Esophagus squamous epithelium (tissue), 5 donors: ENCODE data around the gene TSPAN4. TPM values are rescaled to one million over a fixed set of nuclear protein-coding genes. Genes with fewer than 3 reads are reported as not detected.
A peak's percentile ranks its signal among the peaks of the same experiment; 100 is the strongest.

Source experiments
- DNase-seq: peaks from one replicate; lab custom pipeline; 2025; lab: John Stamatoyannopoulos, UW
- H3K27ac ChIP-seq, 4 donors: fragments of 200-600 bp; sonication (generic); one replicate each; pipeline ENCODE4 v1.5.1; 2016 to 2019; ENCODE audit warnings: mild to moderate bottlenecking in 1 of 4
- H3K27me3 ChIP-seq, 4 donors: fragments of 200-600 bp; sonication (generic); 1 replicate in 3 of 4; 2 replicates in 1 of 4; pipeline versions ENCODE4 v1.5.1 to v1.6.0; 2017 to 2021; ENCODE audit warnings: antibody characterized with exemption in 1 of 4
- H3K36me3 ChIP-seq, 3 donors: fragments of 200-600 bp; sonication (generic); one replicate each; pipeline ENCODE4 v1.5.1; 2016 to 2019
- H3K4me1 ChIP-seq, 3 donors: fragments of 200-600 bp; sonication (generic); one replicate each; pipeline ENCODE4 v1.5.1; 2017 to 2019
- H3K4me3 ChIP-seq, 4 donors: fragments of 200-600 bp; sonication (generic); 1 replicate in 3 of 4; 2 replicates in 1 of 4; pipeline ENCODE4 v1.5.1; 2016 to 2019; ENCODE audit warnings: mild to moderate bottlenecking in 2 of 4, moderate library complexity in 1 of 4
- H3K9me3 ChIP-seq, 3 donors: fragments of 200-600 bp; sonication (generic); one replicate each; pipeline ENCODE4 v1.5.1; 2016 to 2019
- POLR2A ChIP-seq, 4 donors: fragments of 450-650 bp; IDR thresholded peaks; one replicate each; pipeline ENCODE4 v1.6.1; 2017; ENCODE audit warnings: antibody characterized with exemption in 4 of 4, mild to moderate bottlenecking in 4 of 4, moderate library complexity in 3 of 4
- WGBS, 2 donors: methylation state at CpG; one replicate each; pipeline ENCODE4 v1.1.5; 2018; 5-methylcytosine and 5-hydroxymethylcytosine counted together
- intact Hi-C: fragments of 100-400 bp; cut with DNase I; formaldehyde crosslinking; loops from one replicate; pipeline ENCODE4 v1.15.0; 2022
- total RNA-seq, 4 donors: library from RNA; depleted of rRNA; stranded (reverse); fragments of >200 nt; gene quantifications; one replicate each; pipeline ENCODE4 v1.1.0, GENCODE V29; 2016
- TF ChIP-seq, protein P1 (sequence below), 6 experiments: fragments of 450-650 bp in 4 of 6; fragments of 200-600 bp in 2 of 6; sonication (generic) in 2 of 6; IDR thresholded peaks; one replicate each; pipeline ENCODE4 v1.5.1; 2016 to 2019; ENCODE audit warnings: antibody characterized with exemption in 6 of 6, mild to moderate bottlenecking in 4 of 6, moderate library complexity in 4 of 6
- donor health status: DM: yes; HTN: yes; CAD: no.

Gene TSPAN4
- total RNA-seq, 4 donors from 2014 or later: 6.8 to 59.7 (median 19.0) TPM

DNA sequence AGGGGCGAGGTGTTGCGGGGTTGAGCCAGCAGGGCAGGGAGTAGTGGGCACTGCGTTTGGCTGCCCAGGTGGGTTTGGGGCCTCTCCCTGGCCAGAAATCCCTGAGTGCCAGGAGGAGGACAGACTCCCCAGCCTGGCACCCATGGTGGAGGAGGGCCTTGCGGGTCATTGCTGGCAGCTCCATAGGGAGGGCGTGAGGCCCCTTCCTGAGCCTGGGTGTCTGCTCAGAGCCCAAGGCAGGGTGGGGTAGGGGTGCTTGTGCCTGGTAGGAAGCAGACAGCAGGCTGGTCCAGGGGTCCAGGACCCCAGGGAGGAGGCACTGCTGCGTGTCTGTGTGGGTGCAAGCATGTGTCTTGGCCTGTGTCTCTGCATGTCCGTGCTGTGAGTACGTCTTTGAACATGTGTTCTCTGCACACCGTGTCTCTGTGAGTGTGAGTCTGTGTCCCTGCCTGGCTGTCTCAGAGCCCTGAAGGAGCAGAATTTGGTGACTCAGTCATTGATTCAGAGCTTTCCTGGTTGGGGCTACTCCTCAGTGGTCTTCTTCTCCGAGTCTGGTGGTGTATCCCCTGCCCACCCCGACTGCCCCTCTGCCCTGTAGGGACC lies 3.9 kb downstream of the TSPAN4 start:
- peaks cover 45 to 91% (median 60%) of the 10 kb centered on the region in 3 donors for H3K4me1 ChIP-seq
- 12 to 33% methylated on average over 4 to 6 of the region's 11 CpGs for WGBS, 2 donors

DNA sequence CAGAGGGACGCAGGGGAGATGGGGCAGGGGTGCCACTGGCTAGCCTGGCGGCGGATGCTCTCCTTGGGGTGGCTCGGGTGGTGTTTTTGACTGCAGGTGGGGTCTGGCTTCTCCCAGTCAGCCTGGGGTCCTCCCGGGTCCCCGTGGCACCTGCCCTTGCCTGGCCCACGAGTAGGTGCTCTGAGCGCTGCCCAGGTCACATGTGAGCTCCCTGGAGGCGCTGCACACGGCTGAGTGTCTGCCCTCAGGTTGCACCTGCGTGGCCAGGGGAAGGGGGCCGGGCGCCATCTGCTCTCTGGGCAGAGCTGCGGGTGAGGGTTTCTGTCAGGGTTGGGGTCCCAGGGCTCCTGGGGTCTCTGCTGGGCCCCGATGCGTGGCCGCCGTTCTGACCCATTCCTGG lies 5.2 kb downstream of the TSPAN4 start:
- no peak overlapping the region for H3K4me3 ChIP-seq
- no peak overlapping the region for H3K27ac ChIP-seq
- no peak for TF ChIP-seq POLR2A (IDR thresholded peaks at IDR 0.05)
- TF ChIP-seq, protein P1, sequence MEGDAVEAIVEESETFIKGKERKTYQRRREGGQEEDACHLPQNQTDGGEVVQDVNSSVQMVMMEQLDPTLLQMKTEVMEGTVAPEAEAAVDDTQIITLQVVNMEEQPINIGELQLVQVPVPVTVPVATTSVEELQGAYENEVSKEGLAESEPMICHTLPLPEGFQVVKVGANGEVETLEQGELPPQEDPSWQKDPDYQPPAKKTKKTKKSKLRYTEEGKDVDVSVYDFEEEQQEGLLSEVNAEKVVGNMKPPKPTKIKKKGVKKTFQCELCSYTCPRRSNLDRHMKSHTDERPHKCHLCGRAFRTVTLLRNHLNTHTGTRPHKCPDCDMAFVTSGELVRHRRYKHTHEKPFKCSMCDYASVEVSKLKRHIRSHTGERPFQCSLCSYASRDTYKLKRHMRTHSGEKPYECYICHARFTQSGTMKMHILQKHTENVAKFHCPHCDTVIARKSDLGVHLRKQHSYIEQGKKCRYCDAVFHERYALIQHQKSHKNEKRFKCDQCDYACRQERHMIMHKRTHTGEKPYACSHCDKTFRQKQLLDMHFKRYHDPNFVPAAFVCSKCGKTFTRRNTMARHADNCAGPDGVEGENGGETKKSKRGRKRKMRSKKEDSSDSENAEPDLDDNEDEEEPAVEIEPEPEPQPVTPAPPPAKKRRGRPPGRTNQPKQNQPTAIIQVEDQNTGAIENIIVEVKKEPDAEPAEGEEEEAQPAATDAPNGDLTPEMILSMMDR (IDR thresholded peaks at IDR 0.05): no peak
- H3K9me3 ChIP-seq: no peaks in the 10 kb centered on the region
- intact Hi-C loops: loop anchor here (5.0 kb wide), 1 partner anchor 204 kb away; no protein-coding TSS in a partner anchor
- WGBS, 2 donors: 93% methylated on average over 3 of the region's 18 CpGs
- DNase-seq: no peak
- peaks cover 0 to 41% (median 3%) of the 10 kb centered on the region in 4 donors for H3K27me3 ChIP-seq
- no peaks in the 10 kb centered on the region for H3K36me3 ChIP-seq
- peaks cover 43 to 87% (median 58%) of the 10 kb centered on the region in 3 donors for H3K4me1 ChIP-seq

More for the DNA sequence above, 3.9 kb downstream of the TSPAN4 start:
- intact Hi-C loops: loop anchor here (5.0 kb wide), 1 partner anchor 206 kb away; no protein-coding TSS in a partner anchor
- peaks cover 0 to 41% (median 3%) of the 10 kb centered on the region in 4 donors for H3K27me3 ChIP-seq
- TF ChIP-seq, protein P1 (IDR thresholded peaks at IDR 0.05): no peak
- TF ChIP-seq POLR2A (IDR thresholded peaks at IDR 0.05): no peak
- peak overlapping the region; percentile 22 to 98 (median 92) for H3K27ac ChIP-seq
- no peak overlapping the region for H3K4me3 ChIP-seq
- no peak for DNase-seq
- H3K9me3 ChIP-seq: no peaks in the 10 kb centered on the region
- H3K36me3 ChIP-seq: no peaks in the 10 kb centered on the region

DNA sequence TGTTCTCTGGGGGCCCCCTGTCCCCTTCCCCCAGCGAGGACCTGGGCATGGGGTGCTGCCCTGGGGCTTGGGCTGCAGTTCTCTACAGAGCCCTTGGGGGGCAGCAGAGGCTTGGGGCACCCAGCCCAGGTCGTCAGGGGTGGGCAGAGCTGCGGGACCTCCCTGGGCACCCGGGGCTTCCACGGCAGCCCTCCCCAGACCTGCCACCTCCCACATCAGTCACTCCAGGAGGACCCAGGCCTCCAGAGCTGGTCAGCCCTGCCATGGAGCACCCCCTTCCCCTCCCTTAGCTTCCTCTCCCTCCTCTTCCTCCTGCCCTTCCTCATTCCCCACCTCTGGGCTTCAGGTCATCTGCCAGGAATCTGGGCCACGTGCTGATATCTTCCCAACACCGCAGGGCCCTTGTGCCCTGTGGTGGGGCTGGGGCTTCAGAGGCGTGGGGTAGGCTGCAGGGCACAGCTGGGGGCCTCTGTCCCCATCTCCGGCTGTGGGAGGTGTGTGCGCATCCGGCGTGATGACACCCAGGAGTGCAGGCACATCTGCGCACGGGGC lies 5.8 kb downstream of the TSPAN4 start:
- H3K27ac ChIP-seq: no peak overlapping the region
- TF ChIP-seq, protein P1 (IDR thresholded peaks at IDR 0.05): peak; percentile 61 to 91 (median 84)
- TF ChIP-seq POLR2A (IDR thresholded peaks at IDR 0.05): no peak
- intact Hi-C loops: loop anchor here (5.0 kb wide), 1 partner anchor 204 kb away; no protein-coding TSS in a partner anchor
- H3K4me1 ChIP-seq: peaks cover 38 to 81% (median 54%) of the 10 kb centered on the region in 3 donors
- DNase-seq: no peak
- WGBS, 2 donors: 0% methylated on average over 4 of the region's 14 CpGs; no CpG with 5 or more reads in 1 of the 2 donors
- H3K36me3 ChIP-seq: no peaks in the 10 kb centered on the region
- no peaks in the 10 kb centered on the region for H3K9me3 ChIP-seq
- peaks cover 0 to 41% (median 3%) of the 10 kb centered on the region in 4 donors for H3K27me3 ChIP-seq
- peak overlapping the region in 2 of 4 donors; percentile 46 to 62 for H3K4me3 ChIP-seq

DNA sequence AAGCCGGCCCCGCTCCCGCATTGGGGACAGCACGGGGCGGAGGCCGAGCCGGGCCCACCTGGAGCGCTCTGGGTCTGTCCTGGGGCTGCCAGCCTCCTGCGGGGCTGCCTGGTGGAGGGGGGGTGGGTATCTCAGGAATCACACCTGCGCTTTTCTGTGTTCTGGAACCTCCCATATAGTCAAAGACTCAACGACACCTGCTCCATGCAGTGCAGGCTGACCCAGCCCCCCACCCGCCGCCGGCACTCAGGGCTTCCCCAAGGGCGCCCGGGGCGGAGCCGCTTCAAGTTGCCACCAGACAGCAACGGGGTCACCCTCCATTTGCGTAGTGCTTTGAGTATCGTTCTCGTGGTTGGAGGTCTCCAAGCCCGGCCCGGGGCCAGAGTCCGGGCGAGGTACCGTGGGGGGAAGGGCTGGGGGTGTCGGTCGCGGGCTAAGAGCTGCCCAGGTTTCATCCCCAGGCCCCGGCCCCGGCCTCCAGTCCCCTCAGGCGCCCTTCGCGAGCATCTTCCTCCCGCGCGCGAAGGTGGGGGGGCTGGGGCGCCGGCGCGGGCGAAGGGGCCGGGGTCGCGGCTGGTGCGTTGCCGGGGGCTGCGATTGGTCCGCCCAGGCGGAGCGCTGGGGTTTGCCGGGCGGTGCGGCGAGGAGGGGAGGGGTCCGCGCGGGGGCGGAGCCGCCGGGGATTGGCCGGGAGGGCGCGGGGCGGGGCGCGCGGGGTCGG lies 6.6 kb downstream of the TSPAN4 start:
- peak overlapping the region in 3 of 4 donors; percentile 35 to 62 (median 46) for H3K4me3 ChIP-seq
- peaks cover 0 to 37% (median 3%) of the 10 kb centered on the region in 4 donors for H3K27me3 ChIP-seq
- peaks cover 30 to 73% (median 46%) of the 10 kb centered on the region in 3 donors for H3K4me1 ChIP-seq
- DNase-seq: no peak
- intact Hi-C loops: loop anchor here (5.0 kb wide), 1 partner anchor 203 kb away; no protein-coding TSS in a partner anchor
- TF ChIP-seq, protein P1 (IDR thresholded peaks at IDR 0.05): no peak
- TF ChIP-seq POLR2A (IDR thresholded peaks at IDR 0.05): no peak
- WGBS, 2 donors: 16% methylated on average over 9 of the region's 71 CpGs; no CpG with 5 or more reads in 1 of the 2 donors
- no peaks in the 10 kb centered on the region for H3K36me3 ChIP-seq
- H3K27ac ChIP-seq: no peak overlapping the region
- H3K9me3 ChIP-seq: no peaks in the 10 kb centered on the region
